Right lobe of liver (tissue), 6 donors: ENCODE measurements around the gene AXIN2. TPM values are rescaled to one million over a fixed set of nuclear protein-coding genes. Genes with fewer than 3 reads are reported as not detected.

ENCODE experiments used
- ATAC-seq, 4 donors: fragments of 200-7000 bp; cut with Tn5 transposase; one replicate each; pipeline ENCODE4 v1.9.1; 2020; ENCODE audit warnings: mild to moderate bottlenecking in 4 of 4, moderate library complexity in 4 of 4
- DNase-seq, 3 donors: peaks; one replicate each; pipeline ENCODE4 v3.0.0-alpha.2; 2020
- H3K27ac ChIP-seq, 3 donors: fragments of 200-600 bp; one replicate each; pipeline ENCODE4 v1.8.0; 2022
- H3K27me3 ChIP-seq, 2 donors: fragments of 200-600 bp; one replicate each; pipeline ENCODE4 v1.8.0; 2022
- H3K36me3 ChIP-seq, 4 donors: fragments of 200-600 bp; sonication (generic) in 1 of 4; one replicate each; pipeline versions ENCODE4 v1.5.1 to v1.8.0; 2017 to 2022; ENCODE audit warnings: control low read depth in 1 of 4
- H3K4me1 ChIP-seq, 4 donors: fragments of 200-600 bp; sonication (generic) in 1 of 4; one replicate each; pipeline versions ENCODE4 v1.5.1 to v1.8.0; 2017 to 2022; ENCODE audit warnings: control low read depth in 1 of 4
- H3K4me3 ChIP-seq, 3 donors: fragments of 200-600 bp; one replicate each; pipeline ENCODE4 v1.8.0; 2022
- H3K9me3 ChIP-seq, 4 donors: fragments of 200-600 bp; sonication (generic) in 1 of 4; one replicate each; pipeline versions ENCODE4 v1.5.1 to v1.8.0; 2017 to 2022; ENCODE audit warnings: control low read depth in 1 of 4
- CTCF ChIP-seq, 4 donors: fragments of 200-600 bp in 3 of 4; fragments of 450-650 bp in 1 of 4; IDR thresholded peaks; one replicate each; pipeline versions ENCODE4 v1.5.1 to v1.8.0; 2016 to 2022; ENCODE audit warnings: antibody characterized with exemption in 4 of 4, mild to moderate bottlenecking in 2 of 4
- POLR2A ChIP-seq: fragments of 450-650 bp; IDR thresholded peaks from one replicate; pipeline ENCODE4 v1.6.1; 2017; ENCODE audit warnings: antibody characterized with exemption, mild to moderate bottlenecking
- WGBS: methylation state at CpG from one replicate; pipeline ENCODE4 v1.1.6; 2018; ENCODE audit warnings: low coverage, low lambda C conversion rate; ENCODE audit not compliant: insufficient coverage; ENCODE audit errors: missing lambda C conversion rate; 5-methylcytosine and 5-hydroxymethylcytosine counted together
- intact Hi-C, 2 donors: fragments of 100-400 bp; cut with DNase I; formaldehyde crosslinking; loops; one replicate each; pipeline versions ENCODE4 v1.11.2 to v1.14.1; 2022
- total RNA-seq, 6 experiments: library from RNA; depleted of rRNA in 2 of 6; stranded (reverse); fragments of >200 nt in 2 of 6; fragmentation: NEBNext Ultra II Directional in 3 of 6; extraction: Animal tissue kit (Norgen Biotek cat#: 25700) in 3 of 6; gene quantifications; one replicate each; pipeline versions ENCODE4 v1.1.0 to v1.2.4, GENCODE V29; 2016 to 2023
- donor health status: DM: no; HTN: yes; CAD: no.
- donor health status: DM: no; HTN: no; CAD: no.
- donor health status: DM: no; HTN: no; CAD: no.
- donor health status: DM: no; HTN: yes; CAD: no.
- donor health status: DM: no; HTN: yes; CAD: no.

Gene AXIN2
- total RNA-seq, 6 experiments from 2014 or later: 1.0 to 2.4 (median 2.0) TPM

- H3K27ac ChIP-seq: no peak overlapping the region
- H3K4me3 ChIP-seq: no peak overlapping the region
- H3K9me3 ChIP-seq: no peaks in the 10 kb centered on the region
- TF ChIP-seq CTCF (IDR thresholded peaks at IDR 0.05): no peak
- TF ChIP-seq POLR2A: no peak
- DNase-seq (no peak), ATAC-seq (no peak)
- intact Hi-C loops: no loop called here
- H3K27me3 ChIP-seq: no peaks in the 10 kb centered on the region
- H3K36me3 ChIP-seq: no peaks in the 10 kb centered on the region
- 92% methylated on average over 1 of the region's 1 CpG for WGBS
- peaks cover 0 to 8% (median under 1%) of the 10 kb centered on the region in 4 donors for H3K4me1 ChIP-seq
These were observed 19.4 kb downstream of the AXIN2 start for GRCh38 chr17:65542067-65542466.

- intact Hi-C loops: no loop called here
- 94% methylated on average over 8 of the region's 8 CpGs for WGBS
These were observed 20.0 kb downstream of the AXIN2 start for GRCh38 chr17:65541453-65541852.

GRCh38 chr17:65539630-65540266 lies 21.7 kb downstream of the AXIN2 start:
- 94% methylated on average over 2 of the region's 2 CpGs for WGBS
- H3K4me3 ChIP-seq: no peak overlapping the region
- TF ChIP-seq POLR2A (no peak), CTCF (IDR thresholded peaks at IDR 0.05) (no peak)
- DNase-seq: no peak
- intact Hi-C loops: no loop called here
- no peak for ATAC-seq
- no peaks in the 10 kb centered on the region for H3K9me3 ChIP-seq
- no peaks in the 10 kb centered on the region for H3K36me3 ChIP-seq
- no peaks in the 10 kb centered on the region for H3K27me3 ChIP-seq
- H3K4me1 ChIP-seq: no peaks in the 10 kb centered on the region
- H3K27ac ChIP-seq: no peak overlapping the region

More at GRCh38 chr17:65541453-65541852, 20.0 kb downstream of the AXIN2 start:
- H3K27me3 ChIP-seq: no peaks in the 10 kb centered on the region
- no peak overlapping the region for H3K4me3 ChIP-seq
- no peaks in the 10 kb centered on the region for H3K9me3 ChIP-seq
- peaks cover 0 to 2% (median 0%) of the 10 kb centered on the region in 4 donors for H3K4me1 ChIP-seq
- ATAC-seq (no peak), DNase-seq (peak in 1 of 3 donors; percentile 15)
- no peak for TF ChIP-seq CTCF (IDR thresholded peaks at IDR 0.05)
- no peak for TF ChIP-seq POLR2A
- no peaks in the 10 kb centered on the region for H3K36me3 ChIP-seq
- no peak overlapping the region for H3K27ac ChIP-seq

- Histone ChIP-seq H3K36me3 (no peaks in the 10 kb centered on the region), H3K4me1 (no peaks in the 10 kb centered on the region), H3K9me3 (no peaks in the 10 kb centered on the region), H3K4me3 (no peak overlapping the region), H3K27me3 (no peaks in the 10 kb centered on the region), H3K27ac (no peak overlapping the region)
- DNase-seq (peak in 1 of 3 donors; percentile 19), ATAC-seq (no peak)
- intact Hi-C loops: no loop called here
- WGBS: 77% methylated on average over 12 of the region's 12 CpGs
- TF ChIP-seq CTCF (IDR thresholded peaks at IDR 0.05) (no peak), POLR2A (no peak)
These were observed 22.5 kb downstream of the AXIN2 start for GRCh38 chr17:65538675-65539529.
